CD4-positive, alpha-beta T cell treated with Interleukin-4 for 1 hour (primary cell): ENCODE results near the gene CCDC159.
"Not testable (repeated sequence)": the region's sequence is repeated elsewhere in the genome, so short reads cannot be mapped to it uniquely, and the experiment has no call there.

Experiments
- DNase-seq, 2 donors: peaks; one replicate each; pipeline ENCODE4 v3.0.0-alpha.2; 2020 to 2022

CCDC159 gene

GRCh38 chr19:11370744-11371143 is 24.4 kb downstream of the CCDC159 start:
- DNase-seq, result no peak

- no peak for DNase-seq
Measured at GRCh38 chr19:11373166-11373884, 27.0 kb downstream of the CCDC159 start.

GRCh38 chr19:11373885-11374432 is 27.6 kb downstream of the CCDC159 start:
- peak in 1 of 2 donors; percentile 20 for DNase-seq

GRCh38 chr19:11374433-11375142 is 28.3 kb downstream of the CCDC159 start, which contains the start of gene SWSAP1:
Gene SWSAP1, plus strand, starts transcription at chr19:11374666. Its CDS starts 15 bp downstream, at chr19:11374681.
- peak; percentile 99 to 100 for DNase-seq

- peak; percentile 78 to 81 for DNase-seq
Measured at GRCh38 chr19:11375143-11375948, 29.0 kb downstream of the CCDC159 start.

- DNase-seq, result peak; percentile 20 to 23
Measured at GRCh38 chr19:11377237-11377636, 30.9 kb downstream of the CCDC159 start.

GRCh38 chr19:11377756-11378155 is 31.4 kb downstream of the CCDC159 start:
- no peak for DNase-seq

- peak in 1 of 2 donors; percentile 30 for DNase-seq
Measured at GRCh38 chr19:11378319-11379189, 32.2 kb downstream of the CCDC159 start.

GRCh38 chr19:11379269-11379845 is 33.0 kb downstream of the CCDC159 start:
- DNase-seq, result not testable (repeated sequence)

- DNase-seq, result peak in 1 of 2 donors; percentile 9
Measured at GRCh38 chr19:11379857-11380350, 33.6 kb downstream of the CCDC159 start.

- DNase-seq, result peak; percentile 99
Measured at GRCh38 chr19:11380653-11381537, 34.6 kb downstream of the CCDC159 start.

- peak; percentile 45 to 62 for DNase-seq
Measured at GRCh38 chr19:11382898-11383705, 36.8 kb downstream of the CCDC159 start.

GRCh38 chr19:11383706-11384048 is 37.4 kb downstream of the CCDC159 start:
- no peak for DNase-seq

GRCh38 chr19:11384778-11385129 is 38.4 kb downstream of the CCDC159 start:
- DNase-seq, result no peak

GRCh38 chr19:11387162-11388034 is 41.1 kb downstream of the CCDC159 start:
- peak in 1 of 2 donors; percentile 35 for DNase-seq

- DNase-seq, result no peak
Measured at GRCh38 chr19:11390359-11390758, 44.0 kb downstream of the CCDC159 start.

GRCh38 chr19:11390933-11391680 is 44.8 kb downstream of the CCDC159 start:
- no peak for DNase-seq
